Measurements from ENCODE around the gene WWC2.
"Not testable (repeated sequence)": the region's sequence is repeated elsewhere in the genome, so short reads cannot be mapped to it uniquely, and the experiment has no call there.

Gene WWC2

DNA sequence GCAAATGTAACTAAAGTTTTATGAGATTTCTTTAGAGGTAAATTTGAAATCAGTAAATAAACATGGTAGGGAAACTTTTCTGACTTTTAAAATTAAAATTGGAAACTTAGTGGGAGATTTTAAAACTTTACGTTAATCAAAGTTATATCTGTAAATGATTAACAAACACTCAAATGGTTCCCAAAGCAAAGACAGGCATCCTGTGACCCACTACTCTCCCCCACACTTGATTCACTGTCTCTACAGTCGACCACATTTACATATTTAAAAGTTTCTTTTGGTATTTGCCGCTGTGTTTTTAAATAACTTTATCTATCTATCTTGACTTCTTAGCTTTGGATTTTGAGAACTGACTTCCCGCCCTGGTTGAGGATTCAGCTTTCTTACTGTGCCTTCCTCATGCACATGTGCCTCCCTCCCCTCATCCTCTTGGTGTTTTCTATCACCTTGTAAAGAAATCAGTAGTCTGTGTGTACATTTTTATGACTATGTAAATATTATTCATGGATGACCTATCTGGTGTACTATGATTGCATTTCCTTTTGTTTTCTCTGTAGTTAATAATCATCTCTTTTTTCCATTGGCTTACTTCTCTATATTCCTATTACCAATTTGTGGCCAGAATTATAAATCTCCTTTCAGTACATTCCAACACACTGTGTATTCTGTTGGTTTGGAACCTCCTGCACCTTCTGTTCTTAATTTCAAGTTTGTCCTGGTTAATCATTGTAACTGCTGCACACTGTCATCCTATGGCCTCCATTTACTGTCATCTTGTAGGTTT is 72.6 kb downstream of the WWC2 start:
- in situ Hi-C loops (cut with MboI; ENCODE audit: low sequenced_read_pairs): no loop called here

DNA sequence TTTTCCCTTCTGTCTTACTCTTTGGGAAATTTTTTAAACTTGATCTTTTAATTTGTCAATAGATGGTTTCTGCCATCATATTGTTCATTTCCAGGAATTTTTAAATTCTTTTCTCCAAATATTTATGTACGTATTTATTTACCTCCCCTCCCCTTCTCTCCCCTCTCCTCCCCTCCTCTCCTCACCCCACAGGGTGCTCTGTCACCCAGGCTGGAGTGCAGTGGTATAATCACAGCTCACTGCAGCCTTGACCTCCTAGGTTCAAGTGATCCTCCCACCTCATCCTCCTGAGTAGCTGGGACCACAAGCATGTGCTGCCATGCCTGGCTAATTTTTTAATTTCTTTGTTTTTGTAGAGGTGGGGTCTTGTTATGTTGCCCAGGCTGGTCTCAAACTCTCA is 73.8 kb downstream of the WWC2 start:
- in situ Hi-C loops (cut with MboI; ENCODE audit: low sequenced_read_pairs): no loop called here

GRCh38 chr4:183173580-183174526 is 74.8 kb downstream of the WWC2 start:
- in situ Hi-C loops (cut with MboI; ENCODE audit: low sequenced_read_pairs): no loop called here

- in situ Hi-C loops (cut with MboI; ENCODE audit: low sequenced_read_pairs): no loop called here
These were observed 76.7 kb downstream of the WWC2 start for GRCh38 chr4:183175631-183176232.

DNA sequence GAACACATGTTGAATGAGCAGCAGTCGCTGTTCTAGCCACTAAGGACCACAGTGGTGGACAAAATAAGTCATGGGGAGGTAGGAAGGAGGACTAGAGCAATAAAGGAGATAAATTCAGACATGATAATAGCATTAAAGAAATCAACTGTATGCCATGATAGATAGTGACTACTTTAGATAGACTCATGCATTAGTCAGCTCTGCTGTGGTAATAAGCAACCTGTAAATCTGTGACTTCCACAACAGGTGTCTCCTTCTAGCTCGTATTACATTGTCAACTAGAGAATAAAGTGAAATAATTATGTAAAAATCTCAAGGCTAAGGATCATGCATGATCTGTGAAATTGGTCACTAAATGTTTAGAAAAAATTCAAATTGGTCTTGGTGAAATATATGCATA is 77.9 kb downstream of the WWC2 start:
- in situ Hi-C loops (cut with MboI; ENCODE audit: low sequenced_read_pairs): no loop called here

DNA sequence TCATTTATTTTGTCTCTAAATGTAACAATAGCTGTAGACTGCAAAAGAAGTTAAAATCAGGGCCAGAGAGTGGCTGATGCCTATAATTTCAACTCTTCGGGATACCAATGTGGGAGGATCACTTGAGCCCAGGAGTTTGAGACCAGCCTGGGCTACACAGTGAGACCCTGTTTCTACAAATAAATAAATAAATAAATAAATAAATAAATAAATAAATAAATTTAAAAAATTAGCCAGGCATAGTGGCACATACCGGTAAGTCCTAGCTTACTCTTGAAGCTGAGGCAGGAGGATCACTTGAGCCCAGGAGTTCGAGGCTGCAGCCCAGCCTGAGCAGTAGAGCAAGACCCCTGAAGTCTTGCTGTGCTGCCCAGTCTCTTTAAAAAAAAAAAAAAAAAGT is 79.1 kb downstream of the WWC2 start:
- in situ Hi-C loops (cut with MboI; ENCODE audit: low sequenced_read_pairs): no loop called here

- in situ Hi-C loops (cut with MboI; ENCODE audit: low sequenced_read_pairs): no loop called here
These were observed 81.0 kb downstream of the WWC2 start for GRCh38 chr4:183180096-183180495.

- in situ Hi-C loops (cut with MboI; ENCODE audit: low sequenced_read_pairs): no loop called here
These were observed 81.6 kb downstream of the WWC2 start for GRCh38 chr4:183180621-183181020.

GRCh38 chr4:183181081-183181480 is 82.0 kb downstream of the WWC2 start:
- in situ Hi-C loops (cut with MboI; ENCODE audit: low sequenced_read_pairs): no loop called here

- in situ Hi-C loops (cut with MboI; ENCODE audit: low sequenced_read_pairs): no loop called here
These were observed 84.0 kb downstream of the WWC2 start for GRCh38 chr4:183182873-183183725.

- in situ Hi-C loops (cut with MboI; ENCODE audit: low sequenced_read_pairs): no loop called here
These were observed 85.0 kb downstream of the WWC2 start for GRCh38 chr4:183183906-183184535.

DNA sequence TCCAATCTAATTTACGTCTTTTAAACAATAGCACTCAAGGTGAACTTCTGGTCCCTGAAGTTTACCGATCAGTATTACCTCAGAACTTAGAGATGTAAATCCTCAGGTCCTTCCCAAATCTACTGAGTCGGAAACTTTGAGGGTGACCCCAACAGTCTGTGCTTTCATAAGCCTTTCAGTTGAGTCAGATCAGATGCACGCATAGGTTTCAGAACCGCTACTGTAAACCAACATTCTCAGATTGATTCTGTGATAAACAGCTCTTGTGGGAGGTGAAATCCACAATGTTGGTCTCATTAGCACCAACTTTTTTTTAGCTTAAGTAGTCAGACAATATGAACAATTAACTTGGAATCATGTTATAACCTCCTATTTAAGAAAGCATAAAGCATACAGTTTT is 86.0 kb downstream of the WWC2 start:
- in situ Hi-C loops (cut with MboI; ENCODE audit: low sequenced_read_pairs): no loop called here

- in situ Hi-C loops (cut with MboI; ENCODE audit: low sequenced_read_pairs): no loop called here
These were observed 86.5 kb downstream of the WWC2 start for GRCh38 chr4:183185559-183185958.

DNA sequence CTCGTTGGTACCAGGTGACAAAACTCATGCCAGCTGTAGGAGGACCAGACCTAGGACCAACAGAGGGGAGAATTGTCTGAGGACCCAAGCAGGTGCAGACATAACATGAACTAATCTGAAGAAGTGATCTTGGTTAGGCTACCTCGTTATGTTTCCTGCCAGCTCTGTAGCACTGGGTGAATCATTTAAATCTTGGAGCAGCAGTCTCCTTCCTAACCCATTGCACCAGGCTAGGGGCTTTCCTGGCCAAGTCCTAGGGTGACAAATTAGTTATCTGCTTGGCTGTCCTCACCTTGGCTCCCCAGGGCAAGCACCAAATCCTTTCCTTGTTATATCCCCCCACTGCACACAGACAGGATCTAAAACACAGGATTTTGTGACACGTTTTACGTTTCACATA is 87.8 kb downstream of the WWC2 start:
- in situ Hi-C loops (cut with MboI; ENCODE audit: low sequenced_read_pairs): no loop called here

GRCh38 chr4:183190900-183191527 is 92.0 kb downstream of the WWC2 start:
- in situ Hi-C loops (cut with MboI; ENCODE audit: low sequenced_read_pairs): no loop called here

GRCh38 chr4:183191630-183192029 is 92.6 kb downstream of the WWC2 start:
- in situ Hi-C loops (cut with MboI; ENCODE audit: low sequenced_read_pairs): no loop called here

DNA sequence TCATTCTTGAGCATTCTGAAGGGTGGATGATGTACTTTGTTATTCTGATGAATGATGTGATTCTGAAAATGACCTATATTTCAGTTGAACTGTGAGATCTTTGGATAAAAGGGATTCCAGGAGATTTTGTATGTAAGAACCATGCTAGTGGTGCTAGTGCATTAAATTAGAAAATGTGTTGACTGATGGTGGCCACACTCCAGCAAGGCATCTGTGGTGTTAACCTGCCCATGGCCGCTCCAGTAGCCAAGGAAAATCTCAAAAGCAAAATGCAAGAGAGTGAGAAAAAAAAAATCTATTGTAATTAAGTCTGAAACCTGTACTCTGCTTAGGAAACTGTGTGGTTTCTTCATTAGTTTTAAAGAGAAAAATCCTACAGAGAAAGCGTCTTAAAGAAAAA is 93.5 kb downstream of the WWC2 start:
- in situ Hi-C loops (cut with MboI; ENCODE audit: low sequenced_read_pairs): no loop called here

DNA sequence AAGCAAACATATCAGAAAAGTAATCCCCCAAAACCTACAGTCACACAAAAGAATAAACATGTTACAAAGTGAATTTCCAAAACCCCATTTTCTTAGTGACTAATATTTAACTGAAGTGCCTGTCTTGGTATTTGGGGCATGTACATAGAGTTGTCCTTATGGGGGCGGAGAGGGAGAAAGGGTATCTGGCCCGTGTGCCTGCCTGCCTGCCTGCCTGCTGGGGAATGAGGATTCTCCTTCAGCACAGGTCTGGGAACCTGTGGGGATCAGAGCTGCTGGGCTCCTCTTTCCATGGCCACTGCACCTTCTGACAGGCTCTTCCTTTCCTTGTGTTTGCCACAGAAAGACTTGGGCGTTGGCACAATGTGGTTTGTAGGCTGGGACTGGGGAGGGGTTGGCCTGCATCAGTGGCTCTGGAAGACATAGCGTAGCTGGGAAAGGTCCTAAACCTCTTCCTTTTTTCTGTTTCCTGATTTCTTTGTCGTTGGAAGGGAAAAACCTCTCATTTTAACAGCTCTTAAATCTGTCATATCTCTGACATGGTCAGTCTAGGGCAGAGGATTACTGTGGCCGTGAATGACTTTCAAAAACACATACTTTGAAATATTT is 94.8 kb downstream of the WWC2 start:
- in situ Hi-C loops (cut with MboI; ENCODE audit: low sequenced_read_pairs): not testable (repeated sequence)

DNA sequence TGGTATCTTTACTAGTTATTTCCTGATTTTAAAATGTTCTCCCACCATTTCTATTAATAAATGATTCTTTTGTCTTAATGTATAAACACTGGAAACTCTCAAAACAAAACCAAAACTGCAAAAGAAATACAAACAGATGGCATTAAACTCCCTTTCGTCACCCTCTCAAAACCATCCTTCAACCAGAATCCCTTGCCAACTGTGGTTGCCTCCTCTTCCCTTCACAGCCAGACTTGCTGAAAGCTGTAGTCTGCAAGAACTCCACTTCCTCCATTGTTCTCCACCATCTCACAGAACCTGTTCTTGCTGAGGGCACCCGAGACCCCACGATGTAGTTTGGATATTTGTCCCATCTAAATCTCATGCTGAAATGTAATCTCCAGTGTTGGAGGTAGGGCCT is 96.5 kb downstream of the WWC2 start:
- in situ Hi-C loops (cut with MboI; ENCODE audit: low sequenced_read_pairs): no loop called here

Data from HL-60/S4 treated with phorbol 12-myristate 13-acetate at 8.2 ng/mL for 4 days and 3 days (cell line).